HG03457 (cell line): ENCODE data around the gene NCOR1.
A peak's percentile ranks its signal among the peaks of the same experiment; 100 is the strongest.

Experiments used
- ATAC-seq: cut with Tn5 transposase; IDR thresholded peaks from one replicate; pipeline ENCODE4 v1.9.1; 2021; ENCODE audit warnings: moderate number of reproducible peaks; ENCODE audit not compliant: unreplicated experiment

Gene NCOR1

GRCh38 chr17:16037636-16038035 is 177.7 kb downstream of the NCOR1 start:
- no peak for ATAC-seq

GRCh38 chr17:16036261-16036660 is 179.1 kb downstream of the NCOR1 start:
- no peak for ATAC-seq

GRCh38 chr17:16033729-16034349 is 181.5 kb downstream of the NCOR1 start:
- no peak for ATAC-seq

- no peak for ATAC-seq
Observed at GRCh38 chr17:16027708-16028584, 187.4 kb downstream of the NCOR1 start.

- ATAC-seq = no peak
Observed at GRCh38 chr17:16026895-16027294, 188.4 kb downstream of the NCOR1 start.

- ATAC-seq = no peak
Observed at GRCh38 chr17:16025202-16025601, 190.1 kb downstream of the NCOR1 start.

- no peak for ATAC-seq
Observed at GRCh38 chr17:16023881-16024280, 191.5 kb downstream of the NCOR1 start.

- no peak for ATAC-seq
Observed at GRCh38 chr17:16019347-16019746, 196.0 kb downstream of the NCOR1 start.

- ATAC-seq = no peak
Observed at GRCh38 chr17:16013943-16014407, 201.4 kb downstream of the NCOR1 start.

- ATAC-seq = no peak
Observed at GRCh38 chr17:16007439-16007838, 207.9 kb downstream of the NCOR1 start.

- ATAC-seq = no peak
Observed at GRCh38 chr17:16005636-16006035, 209.7 kb downstream of the NCOR1 start.

GRCh38 chr17:16003841-16004240 is 211.5 kb downstream of the NCOR1 start:
- no peak for ATAC-seq

GRCh38 chr17:16002708-16003260 is 212.6 kb downstream of the NCOR1 start:
- no peak for ATAC-seq

GRCh38 chr17:16001226-16001897 is 214.0 kb downstream of the NCOR1 start:
- no peak for ATAC-seq

- no peak for ATAC-seq
Observed at GRCh38 chr17:15999974-16000827, 215.1 kb downstream of the NCOR1 start.

GRCh38 chr17:15999141-15999973 is 216.0 kb downstream of the NCOR1 start, which contains the start of the genes TTC19 and ZSWIM7:
Gene TTC19, plus strand, starts transcription at chr17:15999824. Its CDS starts 25 bp downstream, at chr17:15999849.
Gene ZSWIM7, minus strand, starts transcription at chr17:15999704. Its CDS starts 110 bp downstream, at chr17:15999594.
- peak; percentile 93 for ATAC-seq

- ATAC-seq = no peak
Observed at GRCh38 chr17:15998031-15998562, 217.2 kb downstream of the NCOR1 start.

- ATAC-seq = no peak
Observed at GRCh38 chr17:15996322-15996721, 219.0 kb downstream of the NCOR1 start.
